ENCODE data around the gene PABPC1L2A.

The PABPC1L2A gene

DNA sequence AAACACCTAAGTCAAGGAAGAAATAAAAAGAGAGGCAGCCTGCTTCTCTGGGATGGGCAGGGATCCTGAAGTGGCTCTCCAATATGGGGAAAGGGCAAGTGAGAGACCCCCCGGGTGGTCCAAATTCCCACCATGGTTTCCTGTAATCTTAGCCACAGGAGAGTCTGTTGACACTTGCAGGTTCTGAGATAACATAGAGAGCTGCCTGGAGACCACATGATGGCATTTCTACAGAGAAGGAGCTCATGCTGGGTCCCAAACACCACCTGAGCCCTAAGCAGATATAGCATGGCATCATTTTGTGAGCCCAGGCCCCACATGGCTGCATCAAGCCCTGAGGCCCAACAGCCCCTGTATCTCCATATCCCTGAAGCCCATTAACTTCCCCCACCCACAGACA is 50.4 kb downstream of the PABPC1L2A start:
- H3K4me2 ChIP-seq (ENCODE audit: low read length) = no peak overlapping the region
- no peaks in the 10 kb centered on the region for H3K9me3 ChIP-seq (replicated peaks; ENCODE audit: low read length)
- H3K4me3 ChIP-seq (ENCODE audit: low read length) = no peak overlapping the region
- H3K36me3 ChIP-seq (ENCODE audit: insufficient read depth, low read length) = no peaks in the 10 kb centered on the region
- no peaks in the 10 kb centered on the region for H3K4me1 ChIP-seq (ENCODE audit: control insufficient read depth, insufficient read depth, low read length)
- no peaks in the 10 kb centered on the region for H3K27me3 ChIP-seq (ENCODE audit: control insufficient read depth, insufficient read depth, low read length)
- H3K9ac ChIP-seq (ENCODE audit: low read depth, low read length) = no peak overlapping the region
